ENCODE results near the gene ERV3-1.
"Not testable (repeated sequence)": the region's sequence is repeated elsewhere in the genome, so short reads cannot be mapped to it uniquely, and the experiment has no call there.

ERV3-1 gene

GRCh38 chr7:65006094-65006992 is at the start of gene ERV3-1:
ERV3-1 (minus strand) TSS chr7:65006687; CDS start chr7:64993026, 13,661 bp downstream.
- H3K4me1 ChIP-seq (ENCODE audit: control insufficient read depth, insufficient read depth, low read length) = no peaks in the 10 kb centered on the region
- no peaks in the 10 kb centered on the region for H3K9me3 ChIP-seq (ENCODE audit: control insufficient read depth, insufficient read depth, low read length)
- no peaks in the 10 kb centered on the region for H3K36me3 ChIP-seq (ENCODE audit: control insufficient read depth, insufficient read depth, low read length)
- DNase-seq (ENCODE audit: low read depth, low spot score) = peak; percentile 95
- H3K27ac ChIP-seq (ENCODE audit: low read length) = no peak within 1 kb of the TSS
- no peaks in the 10 kb centered on the region for H3K27me3 ChIP-seq (ENCODE audit: control insufficient read depth, insufficient read depth, low read length)
- peak within 1 kb of the TSS; percentile 92 for H3K4me3 ChIP-seq (ENCODE audit: low read length)
- WGBS (ENCODE audit: insufficient coverage, insufficient read length) = no CpG with 5 or more reads among the region's 33 CpGs

- H3K27me3 ChIP-seq (ENCODE audit: control insufficient read depth, insufficient read depth, low read length); H3K36me3 ChIP-seq (ENCODE audit: control insufficient read depth, insufficient read depth, low read length); H3K4me3 ChIP-seq (ENCODE audit: low read length); H3K4me1 ChIP-seq (ENCODE audit: control insufficient read depth, insufficient read depth, low read length); H3K27ac ChIP-seq (ENCODE audit: low read length); H3K9me3 ChIP-seq (ENCODE audit: control insufficient read depth, insufficient read depth, low read length); DNase-seq (ENCODE audit: low read depth, low spot score): not testable (repeated sequence)
- WGBS (ENCODE audit: insufficient coverage, insufficient read length) = no CpG with 5 or more reads among the region's 4 CpGs
Observed at GRCh38 chr7:65055786-65056185, 49.3 kb upstream of the ERV3-1 start.

- not testable (repeated sequence) for H3K4me3 ChIP-seq (ENCODE audit: low read length); H3K9me3 ChIP-seq (ENCODE audit: control insufficient read depth, insufficient read depth, low read length); DNase-seq (ENCODE audit: low read depth, low spot score); H3K27me3 ChIP-seq (ENCODE audit: control insufficient read depth, insufficient read depth, low read length); H3K27ac ChIP-seq (ENCODE audit: low read length); H3K36me3 ChIP-seq (ENCODE audit: control insufficient read depth, insufficient read depth, low read length); H3K4me1 ChIP-seq (ENCODE audit: control insufficient read depth, insufficient read depth, low read length)
- no CpG with 5 or more reads among the region's 2 CpGs for WGBS (ENCODE audit: insufficient coverage, insufficient read length)
Observed at GRCh38 chr7:65054466-65054994, 48.0 kb upstream of the ERV3-1 start.

GRCh38 chr7:65051654-65052053 is 45.2 kb upstream of the ERV3-1 start:
- not testable (repeated sequence) for DNase-seq (ENCODE audit: low read depth, low spot score); H3K27me3 ChIP-seq (ENCODE audit: control insufficient read depth, insufficient read depth, low read length); H3K4me1 ChIP-seq (ENCODE audit: control insufficient read depth, insufficient read depth, low read length); H3K4me3 ChIP-seq (ENCODE audit: low read length); H3K9me3 ChIP-seq (ENCODE audit: control insufficient read depth, insufficient read depth, low read length); H3K27ac ChIP-seq (ENCODE audit: low read length); H3K36me3 ChIP-seq (ENCODE audit: control insufficient read depth, insufficient read depth, low read length)
- WGBS (ENCODE audit: insufficient coverage, insufficient read length) = no CpG with 5 or more reads among the region's 3 CpGs

GRCh38 chr7:65051139-65051538 is 44.7 kb upstream of the ERV3-1 start:
- not testable (repeated sequence) for H3K9me3 ChIP-seq (ENCODE audit: control insufficient read depth, insufficient read depth, low read length); H3K27me3 ChIP-seq (ENCODE audit: control insufficient read depth, insufficient read depth, low read length); H3K4me1 ChIP-seq (ENCODE audit: control insufficient read depth, insufficient read depth, low read length); H3K4me3 ChIP-seq (ENCODE audit: low read length); H3K36me3 ChIP-seq (ENCODE audit: control insufficient read depth, insufficient read depth, low read length); H3K27ac ChIP-seq (ENCODE audit: low read length); DNase-seq (ENCODE audit: low read depth, low spot score)

- DNase-seq (ENCODE audit: low read depth, low spot score); H3K4me1 ChIP-seq (ENCODE audit: control insufficient read depth, insufficient read depth, low read length); H3K27me3 ChIP-seq (ENCODE audit: control insufficient read depth, insufficient read depth, low read length); H3K36me3 ChIP-seq (ENCODE audit: control insufficient read depth, insufficient read depth, low read length); H3K4me3 ChIP-seq (ENCODE audit: low read length); H3K9me3 ChIP-seq (ENCODE audit: control insufficient read depth, insufficient read depth, low read length); H3K27ac ChIP-seq (ENCODE audit: low read length): not testable (repeated sequence)
- WGBS (ENCODE audit: insufficient coverage, insufficient read length) = no CpG with 5 or more reads among the region's 4 CpGs
Observed at GRCh38 chr7:65046329-65046728, 39.8 kb upstream of the ERV3-1 start.

- H3K27me3 ChIP-seq (ENCODE audit: control insufficient read depth, insufficient read depth, low read length); DNase-seq (ENCODE audit: low read depth, low spot score); H3K27ac ChIP-seq (ENCODE audit: low read length); H3K9me3 ChIP-seq (ENCODE audit: control insufficient read depth, insufficient read depth, low read length); H3K36me3 ChIP-seq (ENCODE audit: control insufficient read depth, insufficient read depth, low read length); H3K4me3 ChIP-seq (ENCODE audit: low read length); H3K4me1 ChIP-seq (ENCODE audit: control insufficient read depth, insufficient read depth, low read length): not testable (repeated sequence)
- no CpG with 5 or more reads among the region's 2 CpGs for WGBS (ENCODE audit: insufficient coverage, insufficient read length)
Observed at GRCh38 chr7:65045589-65045988, 39.1 kb upstream of the ERV3-1 start.

GRCh38 chr7:65038767-65039166 is 32.3 kb upstream of the ERV3-1 start:
- H3K27ac ChIP-seq (ENCODE audit: low read length); H3K27me3 ChIP-seq (ENCODE audit: control insufficient read depth, insufficient read depth, low read length); H3K9me3 ChIP-seq (ENCODE audit: control insufficient read depth, insufficient read depth, low read length); H3K4me1 ChIP-seq (ENCODE audit: control insufficient read depth, insufficient read depth, low read length); H3K36me3 ChIP-seq (ENCODE audit: control insufficient read depth, insufficient read depth, low read length); DNase-seq (ENCODE audit: low read depth, low spot score): not testable (repeated sequence)
- no CpG with 5 or more reads among the region's 35 CpGs for WGBS (ENCODE audit: insufficient coverage, insufficient read length)
- peak overlapping the region; percentile 82 for H3K4me3 ChIP-seq (ENCODE audit: low read length)

GRCh38 chr7:65037740-65038688 is 31.5 kb upstream of the ERV3-1 start:
- DNase-seq (ENCODE audit: low read depth, low spot score) = peak; percentile 43
- Histone ChIP-seq H3K9me3 (ENCODE audit: control insufficient read depth, insufficient read depth, low read length) (no peaks in the 10 kb centered on the region), H3K36me3 (ENCODE audit: control insufficient read depth, insufficient read depth, low read length) (no peaks in the 10 kb centered on the region), H3K27ac (ENCODE audit: low read length) (no peak overlapping the region), H3K4me3 (ENCODE audit: low read length) (peak overlapping the region; percentile 82; the same call in 1 of the 2 replicates), H3K27me3 (ENCODE audit: control insufficient read depth, insufficient read depth, low read length) (no peaks in the 10 kb centered on the region), H3K4me1 (ENCODE audit: control insufficient read depth, insufficient read depth, low read length) (no peaks in the 10 kb centered on the region; the same call in 1 of the 2 replicates)
- no CpG with 5 or more reads among the region's 92 CpGs for WGBS (ENCODE audit: insufficient coverage, insufficient read length)

- H3K36me3 ChIP-seq (ENCODE audit: control insufficient read depth, insufficient read depth, low read length); H3K27ac ChIP-seq (ENCODE audit: low read length); H3K4me1 ChIP-seq (ENCODE audit: control insufficient read depth, insufficient read depth, low read length); DNase-seq (ENCODE audit: low read depth, low spot score); H3K27me3 ChIP-seq (ENCODE audit: control insufficient read depth, insufficient read depth, low read length); H3K9me3 ChIP-seq (ENCODE audit: control insufficient read depth, insufficient read depth, low read length); H3K4me3 ChIP-seq (ENCODE audit: low read length): not testable (repeated sequence)
- no CpG with 5 or more reads among the region's 2 CpGs for WGBS (ENCODE audit: insufficient coverage, insufficient read length)
Observed at GRCh38 chr7:65036526-65036925, 30.0 kb upstream of the ERV3-1 start.
